ENCODE measurements around the gene COX6B2. TPM values are rescaled to one million over a fixed set of nuclear protein-coding genes. Genes with fewer than 3 reads are reported as not detected.
A peak's percentile ranks its signal among the peaks of the same experiment; 100 is the strongest.

Gene COX6B2
- total RNA-seq, 2 donors from 2014 or later, result 0.39 to 0.95 TPM

- H3K9me3 Mint-ChIP-seq, result no peaks in the 10 kb centered on the region
- H3K27ac Mint-ChIP-seq, result no peak overlapping the region
- no peaks in the 10 kb centered on the region for H3K36me3 Mint-ChIP-seq
- DNase-seq (ENCODE audit: low spot score in 2 of 2) (no peak), ATAC-seq (no peak)
Measured at GRCh38 chr19:55311797-55312196, 42.7 kb downstream of the COX6B2 start.

- no peaks in the 10 kb centered on the region for H3K36me3 Mint-ChIP-seq
- H3K9me3 Mint-ChIP-seq, result no peaks in the 10 kb centered on the region
- no peak for DNase-seq (ENCODE audit: low spot score in 2 of 2)
- no peak overlapping the region for H3K27ac Mint-ChIP-seq
- no peak for ATAC-seq
Measured at GRCh38 chr19:55311397-55311796, 43.1 kb downstream of the COX6B2 start.

- H3K27ac Mint-ChIP-seq, result no peak overlapping the region
- no peaks in the 10 kb centered on the region for H3K9me3 Mint-ChIP-seq
- H3K36me3 Mint-ChIP-seq, result no peaks in the 10 kb centered on the region
- DNase-seq (ENCODE audit: low spot score in 2 of 2), result no peak
- ATAC-seq, result no peak
Measured at GRCh38 chr19:55310498-55310897, 44.0 kb downstream of the COX6B2 start.

GRCh38 chr19:55309448-55309847, 45.1 kb downstream of the COX6B2 start:
- DNase-seq (ENCODE audit: low spot score in 2 of 2) (no peak), ATAC-seq (no peak)
- no peaks in the 10 kb centered on the region for H3K9me3 Mint-ChIP-seq
- H3K36me3 Mint-ChIP-seq, result no peaks in the 10 kb centered on the region
- H3K27ac Mint-ChIP-seq, result no peak overlapping the region

GRCh38 chr19:55308281-55308680, 46.2 kb downstream of the COX6B2 start:
- ATAC-seq, result no peak
- no peaks in the 10 kb centered on the region for H3K36me3 Mint-ChIP-seq

GRCh38 chr19:55306712-55307111, 47.8 kb downstream of the COX6B2 start:
- Mint-ChIP-seq H3K36me3 (no peaks in the 10 kb centered on the region), H3K27ac (no peak overlapping the region), H3K9me3 (no peaks in the 10 kb centered on the region)
- ATAC-seq, result no peak
- DNase-seq (ENCODE audit: low spot score in 2 of 2), result no peak

More at GRCh38 chr19:55308281-55308680, 46.2 kb downstream of the COX6B2 start:
- Mint-ChIP-seq H3K27ac (no peak overlapping the region), H3K9me3 (no peaks in the 10 kb centered on the region)
- DNase-seq (ENCODE audit: low spot score in 2 of 2), result no peak

GRCh38 chr19:55305983-55306562, 48.4 kb downstream of the COX6B2 start:
- Mint-ChIP-seq H3K36me3 (no peaks in the 10 kb centered on the region), H3K27ac (peak overlapping the region in 1 of 2 donors; percentile 72), H3K9me3 (no peaks in the 10 kb centered on the region)
- DNase-seq (ENCODE audit: low spot score in 2 of 2) (no peak), ATAC-seq (no peak)

GRCh38 chr19:55305491-55305890, 49.0 kb downstream of the COX6B2 start:
- Mint-ChIP-seq H3K9me3 (no peaks in the 10 kb centered on the region), H3K36me3 (no peaks in the 10 kb centered on the region), H3K27ac (no peak overlapping the region)
- ATAC-seq, result peak in 1 of 2 donors; percentile 65
- peak in 1 of 2 donors; percentile 59 for DNase-seq (ENCODE audit: low spot score in 2 of 2)

- H3K9me3 Mint-ChIP-seq, result no peaks in the 10 kb centered on the region
- no peaks in the 10 kb centered on the region for H3K36me3 Mint-ChIP-seq
- ATAC-seq (no peak), DNase-seq (ENCODE audit: low spot score in 2 of 2) (no peak)
- no peak overlapping the region for H3K27ac Mint-ChIP-seq
Measured at GRCh38 chr19:55304980-55305379, 49.5 kb downstream of the COX6B2 start.

GRCh38 chr19:55304279-55304978, 50.1 kb downstream of the COX6B2 start:
- no peaks in the 10 kb centered on the region for H3K36me3 Mint-ChIP-seq
- DNase-seq (ENCODE audit: low spot score in 2 of 2) (peak in 1 of 2 donors; percentile 39), ATAC-seq (peak in 1 of 2 donors; percentile 47)
- no peaks in the 10 kb centered on the region for H3K9me3 Mint-ChIP-seq
- H3K27ac Mint-ChIP-seq, result no peak overlapping the region

- no peak for DNase-seq (ENCODE audit: low spot score in 2 of 2)
- no peak overlapping the region for H3K27ac Mint-ChIP-seq
- no peak for ATAC-seq
- H3K36me3 Mint-ChIP-seq, result no peaks in the 10 kb centered on the region
- no peaks in the 10 kb centered on the region for H3K9me3 Mint-ChIP-seq
Measured at GRCh38 chr19:55303477-55303876, 51.0 kb downstream of the COX6B2 start.

GRCh38 chr19:55302318-55302703, 52.2 kb downstream of the COX6B2 start:
- ATAC-seq (no peak), DNase-seq (ENCODE audit: low spot score in 2 of 2) (no peak)
- Mint-ChIP-seq H3K27ac (peak overlapping the region; percentile 80 to 92), H3K36me3 (no peaks in the 10 kb centered on the region), H3K9me3 (no peaks in the 10 kb centered on the region)

GRCh38 chr19:55301459-55302317, 52.8 kb downstream of the COX6B2 start:
- ATAC-seq (peak; percentile 92 to 94), DNase-seq (ENCODE audit: low spot score in 2 of 2) (peak; percentile 93 to 99)
- H3K36me3 Mint-ChIP-seq, result no peaks in the 10 kb centered on the region
- H3K9me3 Mint-ChIP-seq, result no peaks in the 10 kb centered on the region
- peak overlapping the region; percentile 80 to 92 for H3K27ac Mint-ChIP-seq

GRCh38 chr19:55300886-55301458, 53.5 kb downstream of the COX6B2 start:
- DNase-seq (ENCODE audit: low spot score in 2 of 2) (no peak), ATAC-seq (no peak)
- no peak overlapping the region for H3K27ac Mint-ChIP-seq
- no peaks in the 10 kb centered on the region for H3K36me3 Mint-ChIP-seq
- no peaks in the 10 kb centered on the region for H3K9me3 Mint-ChIP-seq

GRCh38 chr19:55299991-55300390, 54.5 kb downstream of the COX6B2 start:
- Mint-ChIP-seq H3K36me3 (no peaks in the 10 kb centered on the region), H3K27ac (no peak overlapping the region), H3K9me3 (no peaks in the 10 kb centered on the region)
- no peak for DNase-seq (ENCODE audit: low spot score in 2 of 2)
- no peak for ATAC-seq

All from activated naive CD4-positive, alpha-beta T cell treated with anti-CD3 and anti-CD28 coated beads, Interleukin-2, amount 50 U/mL, for 72 hours (primary cell).